GM23338 (cell line): ENCODE measurements around the gene SERPINA6.

ENCODE experiments used
- CREB1 ChIP-seq: fragments of 250-450 bp; sonication (Bioruptor Pico); IDR thresholded peaks from 2 replicates; pipeline ENCODE4 v1.5.0; 2020; ENCODE audit warnings: low read depth, mild to moderate bottlenecking, moderate library complexity
- EZH2 ChIP-seq: fragments of 200-600 bp; sonication (generic); IDR thresholded peaks from one replicate; pipeline ENCODE4 v1.8.0; 2017; ENCODE audit warnings: antibody characterized with exemption, mild to moderate bottlenecking, low read depth; ENCODE audit not compliant: unreplicated experiment
- EZH2phosphoT487 ChIP-seq: fragments of 200-600 bp; sonication (generic); IDR thresholded peaks from one replicate; pipeline ENCODE4 v1.8.1; 2018; ENCODE audit warnings: antibody characterized with exemption; ENCODE audit not compliant: unreplicated experiment
- JUNB ChIP-seq: IDR thresholded peaks from one replicate; pipeline ENCODE4 v1.6.1; 2016; ENCODE audit warnings: antibody characterized with exemption; ENCODE audit not compliant: unreplicated experiment
- NANOG ChIP-seq: IDR thresholded peaks from 2 replicates; pipeline ENCODE4 v1.6.1; 2016; ENCODE audit warnings: antibody characterized with exemption, borderline replicate concordance
- POLR2AphosphoS5 ChIP-seq: IDR thresholded peaks from 2 replicates; pipeline ENCODE4 v1.6.1; 2016; ENCODE audit warnings: antibody characterized with exemption, low read depth
- STAT1 ChIP-seq: IDR thresholded peaks from one replicate; pipeline ENCODE4 v1.6.1; 2016; ENCODE audit warnings: antibody characterized with exemption; ENCODE audit not compliant: unreplicated experiment
- ZNF331 ChIP-seq: fragments of 250-450 bp; sonication (Bioruptor Pico); IDR thresholded peaks from 2 replicates; pipeline ENCODE4 v1.5.0; 2020; ENCODE audit warnings: low read depth, mild to moderate bottlenecking, moderate library complexity
- TF ChIP-seq, protein P1 (sequence below), 2 experiments: fragments of 200-600 bp in 1 of 2; sonication (generic) in 1 of 2; conservative IDR thresholded peaks; 2 replicates each; pipeline versions ENCODE4 v1.5.1 to v1.6.1; 2016 to 2017; ENCODE audit warnings: antibody characterized with exemption in 2 of 2, low read depth in 2 of 2, mild to moderate bottlenecking in 2 of 2, moderate library complexity in 1 of 2
- TF ChIP-seq, protein P2 (sequence below): IDR thresholded peaks from one replicate; pipeline ENCODE4 v1.6.1; 2018; ENCODE audit warnings: antibody characterized with exemption; ENCODE audit not compliant: unreplicated experiment
- TF ChIP-seq, protein P3 (sequence below): IDR thresholded peaks from 2 replicates; pipeline ENCODE4 v1.6.1; 2016; ENCODE audit warnings: antibody characterized with exemption
- TF ChIP-seq, protein P4 (sequence below): fragments of 250-450 bp; sonication (Bioruptor Pico); IDR thresholded peaks from 2 replicates; pipeline ENCODE4 v1.5.0; 2020; ENCODE audit warnings: mild to moderate bottlenecking, moderate library complexity

DNA sequence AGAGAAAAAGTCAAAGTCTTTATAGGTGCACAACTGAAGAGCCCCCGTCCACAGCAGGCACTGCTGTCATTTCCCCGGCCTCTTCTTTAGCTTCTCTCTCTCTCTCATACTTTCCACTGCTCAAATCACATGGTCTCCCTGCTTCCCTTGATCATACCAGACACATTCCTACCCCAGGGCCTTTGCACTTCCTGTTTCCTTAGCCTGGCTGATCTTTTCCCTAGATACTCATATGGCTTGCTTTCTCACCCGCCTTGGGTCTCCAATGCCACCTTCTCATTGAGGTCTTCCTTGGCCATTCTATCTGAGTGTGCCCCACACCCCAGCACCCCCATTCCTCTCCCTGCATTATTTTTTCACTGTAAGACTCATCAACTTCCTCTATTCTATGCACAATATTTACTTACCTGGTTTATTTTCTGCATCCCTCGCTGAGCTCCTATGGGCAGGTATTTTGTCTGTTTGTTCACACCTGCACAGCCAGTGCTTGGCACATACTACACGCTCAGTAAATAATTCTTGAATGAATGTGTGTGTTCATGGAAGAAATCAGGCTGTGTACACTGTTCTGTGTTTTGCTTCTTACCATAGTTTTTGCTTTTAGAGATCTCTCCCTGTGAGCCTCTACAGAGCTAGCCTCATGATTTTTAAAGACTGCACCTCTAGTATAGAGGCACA lies 33.4 kb upstream of the SERPINA6 start:
- TF ChIP-seq, protein P1, sequence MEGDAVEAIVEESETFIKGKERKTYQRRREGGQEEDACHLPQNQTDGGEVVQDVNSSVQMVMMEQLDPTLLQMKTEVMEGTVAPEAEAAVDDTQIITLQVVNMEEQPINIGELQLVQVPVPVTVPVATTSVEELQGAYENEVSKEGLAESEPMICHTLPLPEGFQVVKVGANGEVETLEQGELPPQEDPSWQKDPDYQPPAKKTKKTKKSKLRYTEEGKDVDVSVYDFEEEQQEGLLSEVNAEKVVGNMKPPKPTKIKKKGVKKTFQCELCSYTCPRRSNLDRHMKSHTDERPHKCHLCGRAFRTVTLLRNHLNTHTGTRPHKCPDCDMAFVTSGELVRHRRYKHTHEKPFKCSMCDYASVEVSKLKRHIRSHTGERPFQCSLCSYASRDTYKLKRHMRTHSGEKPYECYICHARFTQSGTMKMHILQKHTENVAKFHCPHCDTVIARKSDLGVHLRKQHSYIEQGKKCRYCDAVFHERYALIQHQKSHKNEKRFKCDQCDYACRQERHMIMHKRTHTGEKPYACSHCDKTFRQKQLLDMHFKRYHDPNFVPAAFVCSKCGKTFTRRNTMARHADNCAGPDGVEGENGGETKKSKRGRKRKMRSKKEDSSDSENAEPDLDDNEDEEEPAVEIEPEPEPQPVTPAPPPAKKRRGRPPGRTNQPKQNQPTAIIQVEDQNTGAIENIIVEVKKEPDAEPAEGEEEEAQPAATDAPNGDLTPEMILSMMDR (conservative IDR thresholded peaks at IDR 0.05; ENCODE audit: low read depth in 2 of 2) = no peak
- no peak for TF ChIP-seq EZH2
- TF ChIP-seq EZH2phosphoT487 = no peak
- TF ChIP-seq, protein P2, sequence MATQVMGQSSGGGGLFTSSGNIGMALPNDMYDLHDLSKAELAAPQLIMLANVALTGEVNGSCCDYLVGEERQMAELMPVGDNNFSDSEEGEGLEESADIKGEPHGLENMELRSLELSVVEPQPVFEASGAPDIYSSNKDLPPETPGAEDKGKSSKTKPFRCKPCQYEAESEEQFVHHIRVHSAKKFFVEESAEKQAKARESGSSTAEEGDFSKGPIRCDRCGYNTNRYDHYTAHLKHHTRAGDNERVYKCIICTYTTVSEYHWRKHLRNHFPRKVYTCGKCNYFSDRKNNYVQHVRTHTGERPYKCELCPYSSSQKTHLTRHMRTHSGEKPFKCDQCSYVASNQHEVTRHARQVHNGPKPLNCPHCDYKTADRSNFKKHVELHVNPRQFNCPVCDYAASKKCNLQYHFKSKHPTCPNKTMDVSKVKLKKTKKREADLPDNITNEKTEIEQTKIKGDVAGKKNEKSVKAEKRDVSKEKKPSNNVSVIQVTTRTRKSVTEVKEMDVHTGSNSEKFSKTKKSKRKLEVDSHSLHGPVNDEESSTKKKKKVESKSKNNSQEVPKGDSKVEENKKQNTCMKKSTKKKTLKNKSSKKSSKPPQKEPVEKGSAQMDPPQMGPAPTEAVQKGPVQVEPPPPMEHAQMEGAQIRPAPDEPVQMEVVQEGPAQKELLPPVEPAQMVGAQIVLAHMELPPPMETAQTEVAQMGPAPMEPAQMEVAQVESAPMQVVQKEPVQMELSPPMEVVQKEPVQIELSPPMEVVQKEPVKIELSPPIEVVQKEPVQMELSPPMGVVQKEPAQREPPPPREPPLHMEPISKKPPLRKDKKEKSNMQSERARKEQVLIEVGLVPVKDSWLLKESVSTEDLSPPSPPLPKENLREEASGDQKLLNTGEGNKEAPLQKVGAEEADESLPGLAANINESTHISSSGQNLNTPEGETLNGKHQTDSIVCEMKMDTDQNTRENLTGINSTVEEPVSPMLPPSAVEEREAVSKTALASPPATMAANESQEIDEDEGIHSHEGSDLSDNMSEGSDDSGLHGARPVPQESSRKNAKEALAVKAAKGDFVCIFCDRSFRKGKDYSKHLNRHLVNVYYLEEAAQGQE = no peak
- no peak for TF ChIP-seq CREB1 (CRISPR knock-in tag)
- TF ChIP-seq, protein P3, sequence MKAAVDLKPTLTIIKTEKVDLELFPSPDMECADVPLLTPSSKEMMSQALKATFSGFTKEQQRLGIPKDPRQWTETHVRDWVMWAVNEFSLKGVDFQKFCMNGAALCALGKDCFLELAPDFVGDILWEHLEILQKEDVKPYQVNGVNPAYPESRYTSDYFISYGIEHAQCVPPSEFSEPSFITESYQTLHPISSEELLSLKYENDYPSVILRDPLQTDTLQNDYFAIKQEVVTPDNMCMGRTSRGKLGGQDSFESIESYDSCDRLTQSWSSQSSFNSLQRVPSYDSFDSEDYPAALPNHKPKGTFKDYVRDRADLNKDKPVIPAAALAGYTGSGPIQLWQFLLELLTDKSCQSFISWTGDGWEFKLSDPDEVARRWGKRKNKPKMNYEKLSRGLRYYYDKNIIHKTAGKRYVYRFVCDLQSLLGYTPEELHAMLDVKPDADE = no peak
- no peak for TF ChIP-seq ZNF331 (CRISPR knock-in tag)
- TF ChIP-seq JUNB = no peak
- TF ChIP-seq POLR2AphosphoS5 = no peak
- no peak for TF ChIP-seq NANOG
- TF ChIP-seq, protein P4, sequence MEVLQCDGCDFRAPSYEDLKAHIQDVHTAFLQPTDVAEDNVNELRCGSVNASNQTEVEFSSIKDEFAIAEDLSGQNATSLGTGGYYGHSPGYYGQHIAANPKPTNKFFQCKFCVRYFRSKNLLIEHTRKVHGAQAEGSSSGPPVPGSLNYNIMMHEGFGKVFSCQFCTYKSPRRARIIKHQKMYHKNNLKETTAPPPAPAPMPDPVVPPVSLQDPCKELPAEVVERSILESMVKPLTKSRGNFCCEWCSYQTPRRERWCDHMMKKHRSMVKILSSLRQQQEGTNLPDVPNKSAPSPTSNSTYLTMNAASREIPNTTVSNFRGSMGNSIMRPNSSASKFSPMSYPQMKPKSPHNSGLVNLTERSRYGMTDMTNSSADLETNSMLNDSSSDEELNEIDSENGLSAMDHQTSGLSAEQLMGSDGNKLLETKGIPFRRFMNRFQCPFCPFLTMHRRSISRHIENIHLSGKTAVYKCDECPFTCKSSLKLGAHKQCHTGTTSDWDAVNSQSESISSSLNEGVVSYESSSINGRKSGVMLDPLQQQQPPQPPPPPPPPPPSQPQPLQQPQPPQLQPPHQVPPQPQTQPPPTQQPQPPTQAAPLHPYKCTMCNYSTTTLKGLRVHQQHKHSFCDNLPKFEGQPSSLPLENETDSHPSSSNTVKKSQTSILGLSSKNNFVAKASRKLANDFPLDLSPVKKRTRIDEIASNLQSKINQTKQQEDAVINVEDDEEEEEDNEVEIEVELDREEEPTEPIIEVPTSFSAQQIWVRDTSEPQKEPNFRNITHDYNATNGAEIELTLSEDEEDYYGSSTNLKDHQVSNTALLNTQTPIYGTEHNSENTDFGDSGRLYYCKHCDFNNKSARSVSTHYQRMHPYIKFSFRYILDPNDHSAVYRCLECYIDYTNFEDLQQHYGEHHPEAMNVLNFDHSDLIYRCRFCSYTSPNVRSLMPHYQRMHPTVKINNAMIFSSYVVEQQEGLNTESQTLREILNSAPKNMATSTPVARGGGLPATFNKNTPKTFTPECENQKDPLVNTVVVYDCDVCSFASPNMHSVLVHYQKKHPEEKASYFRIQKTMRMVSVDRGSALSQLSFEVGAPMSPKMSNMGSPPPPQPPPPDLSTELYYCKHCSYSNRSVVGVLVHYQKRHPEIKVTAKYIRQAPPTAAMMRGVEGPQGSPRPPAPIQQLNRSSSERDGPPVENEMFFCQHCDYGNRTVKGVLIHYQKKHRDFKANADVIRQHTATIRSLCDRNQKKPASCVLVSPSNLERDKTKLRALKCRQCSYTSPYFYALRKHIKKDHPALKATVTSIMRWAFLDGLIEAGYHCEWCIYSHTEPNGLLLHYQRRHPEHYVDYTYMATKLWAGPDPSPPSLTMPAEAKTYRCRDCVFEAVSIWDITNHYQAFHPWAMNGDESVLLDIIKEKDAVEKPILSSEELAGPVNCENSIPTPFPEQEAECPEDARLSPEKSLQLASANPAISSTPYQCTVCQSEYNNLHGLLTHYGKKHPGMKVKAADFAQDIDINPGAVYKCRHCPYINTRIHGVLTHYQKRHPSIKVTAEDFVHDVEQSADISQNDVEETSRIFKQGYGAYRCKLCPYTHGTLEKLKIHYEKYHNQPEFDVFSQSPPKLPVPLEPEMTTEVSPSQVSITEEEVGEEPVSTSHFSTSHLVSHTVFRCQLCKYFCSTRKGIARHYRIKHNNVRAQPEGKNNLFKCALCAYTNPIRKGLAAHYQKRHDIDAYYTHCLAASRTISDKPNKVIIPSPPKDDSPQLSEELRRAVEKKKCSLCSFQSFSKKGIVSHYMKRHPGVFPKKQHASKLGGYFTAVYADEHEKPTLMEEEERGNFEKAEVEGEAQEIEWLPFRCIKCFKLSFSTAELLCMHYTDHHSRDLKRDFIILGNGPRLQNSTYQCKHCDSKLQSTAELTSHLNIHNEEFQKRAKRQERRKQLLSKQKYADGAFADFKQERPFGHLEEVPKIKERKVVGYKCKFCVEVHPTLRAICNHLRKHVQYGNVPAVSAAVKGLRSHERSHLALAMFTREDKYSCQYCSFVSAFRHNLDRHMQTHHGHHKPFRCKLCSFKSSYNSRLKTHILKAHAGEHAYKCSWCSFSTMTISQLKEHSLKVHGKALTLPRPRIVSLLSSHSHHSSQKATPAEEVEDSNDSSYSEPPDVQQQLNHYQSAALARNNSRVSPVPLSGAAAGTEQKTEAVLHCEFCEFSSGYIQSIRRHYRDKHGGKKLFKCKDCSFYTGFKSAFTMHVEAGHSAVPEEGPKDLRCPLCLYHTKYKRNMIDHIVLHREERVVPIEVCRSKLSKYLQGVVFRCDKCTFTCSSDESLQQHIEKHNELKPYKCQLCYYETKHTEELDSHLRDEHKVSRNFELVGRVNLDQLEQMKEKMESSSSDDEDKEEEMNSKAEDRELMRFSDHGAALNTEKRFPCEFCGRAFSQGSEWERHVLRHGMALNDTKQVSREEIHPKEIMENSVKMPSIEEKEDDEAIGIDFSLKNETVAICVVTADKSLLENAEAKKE = no peak
- no peak for TF ChIP-seq STAT1
